Brain microvascular endothelial cell (primary cell): ENCODE data around the gene EDAR.

Experiments
- DNase-seq: peaks from one replicate; pipeline ENCODE4 v3.0.0-alpha.2; 2020
- H3K27ac ChIP-seq: fragments of 250-450 bp; sonication (Bioruptor Pico); 2 replicates; pipeline ENCODE4 v1.5.1; 2020; ENCODE audit warnings: mild to moderate bottlenecking, moderate library complexity
- H3K27me3 ChIP-seq: fragments of 250-450 bp; sonication (Bioruptor Pico); replicated peaks from 2 replicates; pipeline ENCODE4 v1.5.1; 2020; ENCODE audit warnings: mild to moderate bottlenecking
- H3K36me3 ChIP-seq: fragments of 250-450 bp; sonication (Bioruptor Pico); replicated peaks from 2 replicates; pipeline ENCODE4 v1.5.1; 2020; ENCODE audit warnings: mild to moderate bottlenecking
- H3K4me3 ChIP-seq: 2 replicates; pipeline ENCODE4 v1.5.1; 2011; ENCODE audit warnings: low read depth, mild to moderate bottlenecking, control low read depth, low read length, moderate library complexity
- in situ Hi-C: cut with HindIII; loops from 2 replicates; pipeline ENCODE4 v1.10.0; 2017; ENCODE audit warnings: low sequenced_read_pairs, low pct_ligation_motif_present
- TF ChIP-seq, protein P1 (sequence below): IDR thresholded peaks from 2 replicates; pipeline ENCODE4 v1.5.1; 2011; ENCODE audit warnings: low read depth, mild to moderate bottlenecking, moderate library complexity, low read length, control low read depth, inconsistent platforms; ENCODE audit errors: missing control alignments

EDAR gene

DNA sequence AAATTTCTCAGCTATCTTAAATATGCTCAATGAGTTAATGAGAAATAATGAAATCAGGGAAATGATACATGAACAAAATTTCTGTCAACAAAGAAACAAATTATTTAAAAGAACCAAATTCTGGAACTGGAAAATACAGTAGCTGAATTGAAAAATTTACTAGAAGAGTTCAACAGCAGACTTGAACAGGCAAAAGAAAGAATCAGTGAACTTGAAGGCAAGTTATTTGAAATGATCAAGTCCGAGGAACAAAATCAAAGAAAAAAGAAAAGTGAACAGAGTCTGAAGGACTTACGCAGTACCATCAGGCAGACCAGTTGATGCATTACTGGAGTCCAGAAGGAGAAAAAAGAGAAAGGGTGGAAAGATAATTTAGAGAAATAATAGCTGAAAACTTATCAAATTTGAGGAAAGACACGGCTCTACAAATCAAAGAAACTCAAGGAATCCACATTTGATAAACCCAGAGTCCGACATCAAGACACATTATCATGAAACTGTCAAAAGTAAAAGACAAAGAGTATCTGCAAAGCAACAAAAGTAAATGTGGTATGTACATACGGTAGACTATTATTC is 118.9 kb downstream of the EDAR start:
- in situ Hi-C loops = no loop called here
- H3K4me3 ChIP-seq = no peak overlapping the region
- TF ChIP-seq, protein P1, sequence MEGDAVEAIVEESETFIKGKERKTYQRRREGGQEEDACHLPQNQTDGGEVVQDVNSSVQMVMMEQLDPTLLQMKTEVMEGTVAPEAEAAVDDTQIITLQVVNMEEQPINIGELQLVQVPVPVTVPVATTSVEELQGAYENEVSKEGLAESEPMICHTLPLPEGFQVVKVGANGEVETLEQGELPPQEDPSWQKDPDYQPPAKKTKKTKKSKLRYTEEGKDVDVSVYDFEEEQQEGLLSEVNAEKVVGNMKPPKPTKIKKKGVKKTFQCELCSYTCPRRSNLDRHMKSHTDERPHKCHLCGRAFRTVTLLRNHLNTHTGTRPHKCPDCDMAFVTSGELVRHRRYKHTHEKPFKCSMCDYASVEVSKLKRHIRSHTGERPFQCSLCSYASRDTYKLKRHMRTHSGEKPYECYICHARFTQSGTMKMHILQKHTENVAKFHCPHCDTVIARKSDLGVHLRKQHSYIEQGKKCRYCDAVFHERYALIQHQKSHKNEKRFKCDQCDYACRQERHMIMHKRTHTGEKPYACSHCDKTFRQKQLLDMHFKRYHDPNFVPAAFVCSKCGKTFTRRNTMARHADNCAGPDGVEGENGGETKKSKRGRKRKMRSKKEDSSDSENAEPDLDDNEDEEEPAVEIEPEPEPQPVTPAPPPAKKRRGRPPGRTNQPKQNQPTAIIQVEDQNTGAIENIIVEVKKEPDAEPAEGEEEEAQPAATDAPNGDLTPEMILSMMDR = no peak
- DNase-seq = no peak
- no peaks in the 10 kb centered on the region for H3K36me3 ChIP-seq
- H3K27me3 ChIP-seq = no peaks in the 10 kb centered on the region
- no peak overlapping the region for H3K27ac ChIP-seq

DNA sequence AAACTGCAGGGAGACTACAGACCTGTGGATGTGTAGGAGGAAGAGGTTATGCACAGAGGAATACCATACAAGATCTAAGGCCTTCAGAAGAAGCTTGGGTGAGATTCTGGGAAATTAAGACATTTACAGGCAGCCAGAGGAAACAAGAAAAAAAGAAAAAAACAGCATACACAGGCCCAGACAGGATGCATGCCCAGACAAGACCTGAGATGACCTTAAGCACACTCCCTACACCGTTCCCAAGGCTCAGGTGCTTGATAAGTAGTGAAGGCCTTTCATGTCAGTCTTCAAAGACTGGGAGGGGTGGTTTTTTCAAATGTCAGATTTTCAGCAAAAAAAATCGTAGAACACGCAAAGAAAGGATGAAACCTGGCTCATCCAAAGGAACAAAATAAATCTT is 119.5 kb downstream of the EDAR start:
- in situ Hi-C loops = no loop called here
- TF ChIP-seq, protein P1 = no peak
- Histone ChIP-seq H3K36me3 (no peaks in the 10 kb centered on the region), H3K4me3 (no peak overlapping the region), H3K27me3 (no peaks in the 10 kb centered on the region), H3K27ac (no peak overlapping the region)
- no peak for DNase-seq

GRCh38 chr2:108868911-108869310 is 120.1 kb downstream of the EDAR start:
- no peak for DNase-seq
- Histone ChIP-seq H3K36me3 (no peaks in the 10 kb centered on the region), H3K4me3 (no peak overlapping the region), H3K27me3 (no peaks in the 10 kb centered on the region), H3K27ac (no peak overlapping the region)
- in situ Hi-C loops = no loop called here
- TF ChIP-seq, protein P1 = no peak

- Histone ChIP-seq H3K27ac (no peak overlapping the region), H3K36me3 (no peaks in the 10 kb centered on the region), H3K27me3 (no peaks in the 10 kb centered on the region), H3K4me3 (no peak overlapping the region)
- TF ChIP-seq, protein P1 = no peak
- in situ Hi-C loops = no loop called here
- no peak for DNase-seq
Measured at GRCh38 chr2:108866041-108866440, 123.0 kb downstream of the EDAR start.

GRCh38 chr2:108858894-108859293 is 130.1 kb downstream of the EDAR start:
- in situ Hi-C loops = no loop called here
- Histone ChIP-seq H3K27ac (no peak overlapping the region), H3K36me3 (no peaks in the 10 kb centered on the region), H3K4me3 (no peak overlapping the region), H3K27me3 (no peaks in the 10 kb centered on the region)
- TF ChIP-seq, protein P1 = no peak
- peak; percentile 15 for DNase-seq

GRCh38 chr2:108855194-108855593 is 133.8 kb downstream of the EDAR start:
- H3K27ac ChIP-seq = no peak overlapping the region
- in situ Hi-C loops = no loop called here
- no peak overlapping the region for H3K4me3 ChIP-seq
- DNase-seq = no peak
- H3K27me3 ChIP-seq = no peaks in the 10 kb centered on the region
- TF ChIP-seq, protein P1 = no peak
- H3K36me3 ChIP-seq = no peaks in the 10 kb centered on the region
